HG03139 (cell line): Measurements from ENCODE around the gene ARHGEF4.

ENCODE experiments used
- ATAC-seq: cut with Tn5 transposase; IDR thresholded peaks from one replicate; pipeline ENCODE4 v1.9.1; 2021; ENCODE audit not compliant: unreplicated experiment

Gene ARHGEF4

GRCh38 chr2:130915149-130915548 lies 78.4 kb downstream of the ARHGEF4 start:
- ATAC-seq = no peak

GRCh38 chr2:130915595-130916437 lies 79.1 kb downstream of the ARHGEF4 start:
- ATAC-seq = no peak

DNA sequence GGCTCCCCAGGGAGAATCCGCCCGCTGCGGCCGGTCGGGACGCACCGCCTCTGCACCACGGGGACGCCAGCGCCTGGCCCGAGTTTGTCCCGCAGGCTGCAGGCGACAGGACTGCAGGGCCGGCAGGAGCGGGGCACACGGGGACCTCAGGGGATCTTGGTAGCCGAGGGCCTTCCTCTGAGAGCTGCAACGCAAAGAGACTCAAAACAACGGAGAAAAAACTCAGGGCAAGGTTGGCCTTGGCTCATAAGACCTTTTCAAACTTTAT lies 79.7 kb downstream of the ARHGEF4 start:
- ATAC-seq = no peak

GRCh38 chr2:130917006-130917688 lies 80.4 kb downstream of the ARHGEF4 start:
- ATAC-seq = no peak

DNA sequence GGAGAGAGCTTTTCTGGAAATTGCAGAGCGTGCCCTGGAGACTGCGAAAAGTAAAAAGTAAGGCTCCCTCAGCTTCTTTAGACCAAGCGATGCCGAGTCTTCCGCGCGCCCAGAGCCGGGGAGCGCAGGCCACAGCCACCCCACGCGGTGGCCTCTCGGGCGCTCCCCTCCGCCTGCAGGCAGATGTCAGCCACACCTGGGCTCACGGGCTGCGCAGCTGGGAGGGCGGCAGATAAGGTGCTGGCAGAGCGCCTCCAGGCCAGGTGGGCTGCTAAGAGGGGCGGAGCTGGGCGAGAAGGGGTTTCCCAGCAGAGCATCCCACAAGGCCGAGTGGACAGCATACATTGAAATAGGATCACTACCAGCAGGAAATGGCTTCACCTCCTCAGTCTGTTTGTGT lies 81.7 kb downstream of the ARHGEF4 start:
- no peak for ATAC-seq

GRCh38 chr2:130920415-130921163 lies 83.9 kb downstream of the ARHGEF4 start:
- no peak for ATAC-seq

- ATAC-seq = no peak
These were observed 84.4 kb downstream of the ARHGEF4 start for GRCh38 chr2:130921164-130921476.

- no peak for ATAC-seq
These were observed 85.7 kb downstream of the ARHGEF4 start for GRCh38 chr2:130922417-130922816.

DNA sequence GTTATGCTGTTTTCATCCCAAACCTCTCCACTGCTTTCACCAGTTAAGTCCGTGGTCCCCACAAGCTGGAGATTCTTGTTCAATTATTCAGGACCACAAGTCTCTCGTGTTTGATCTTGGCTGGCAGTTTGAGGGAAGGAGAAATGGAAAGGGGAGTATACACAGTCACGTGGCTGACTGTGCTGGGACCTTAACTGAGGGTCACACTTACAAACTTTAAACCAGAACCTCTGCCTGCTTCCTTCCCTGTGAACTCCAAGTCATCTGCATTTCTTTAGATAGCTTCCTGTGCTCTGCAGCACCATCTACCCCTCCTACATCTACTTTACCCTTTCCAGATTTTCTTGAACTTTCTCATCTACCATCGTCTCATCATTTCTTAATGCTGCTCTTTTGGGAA lies 91.7 kb downstream of the ARHGEF4 start:
- ATAC-seq = no peak

DNA sequence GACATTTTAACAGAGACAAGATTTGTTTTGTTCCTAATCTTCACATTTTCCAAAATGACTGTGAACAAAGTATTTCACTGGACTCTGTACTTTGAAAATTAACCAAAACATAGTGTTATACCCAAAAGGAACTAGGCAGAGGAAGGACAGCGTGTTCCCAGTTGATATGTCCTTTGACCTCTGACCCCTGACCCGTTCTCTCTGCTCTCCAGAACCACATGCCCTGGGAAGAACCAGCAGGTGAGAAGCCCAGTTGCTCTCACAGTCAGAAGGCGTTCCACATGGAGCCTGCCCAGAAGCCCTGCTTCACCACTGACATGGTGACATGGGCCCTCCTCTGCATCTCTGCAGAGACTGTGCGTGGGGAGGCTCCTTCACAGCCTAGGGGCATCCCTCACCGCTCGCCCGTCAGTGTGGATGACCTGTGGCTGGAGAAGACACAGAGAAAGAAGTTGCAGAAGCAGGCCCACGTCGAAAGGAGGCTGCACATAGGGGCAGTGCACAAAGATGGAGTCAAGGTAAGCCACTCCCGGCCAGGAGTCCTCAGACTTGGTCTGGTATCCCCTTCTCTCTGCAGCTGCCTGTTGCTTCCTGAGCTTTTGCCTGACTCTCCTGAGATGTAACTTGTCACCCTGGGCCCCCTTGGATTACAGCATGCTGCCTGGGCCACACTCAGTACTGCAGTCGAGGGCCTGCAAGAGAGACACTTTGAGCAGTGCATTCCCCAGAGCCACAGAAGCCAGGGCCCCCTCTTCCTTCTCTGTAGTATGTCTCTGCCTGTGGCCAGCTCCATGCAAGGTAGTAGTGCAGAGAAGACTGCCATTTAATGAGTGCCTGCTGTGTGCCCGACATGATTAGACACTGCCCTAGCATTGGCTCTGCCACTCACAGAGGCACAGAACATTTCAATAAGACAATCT lies 94.3 kb downstream of the ARHGEF4 start:
- no peak for ATAC-seq

DNA sequence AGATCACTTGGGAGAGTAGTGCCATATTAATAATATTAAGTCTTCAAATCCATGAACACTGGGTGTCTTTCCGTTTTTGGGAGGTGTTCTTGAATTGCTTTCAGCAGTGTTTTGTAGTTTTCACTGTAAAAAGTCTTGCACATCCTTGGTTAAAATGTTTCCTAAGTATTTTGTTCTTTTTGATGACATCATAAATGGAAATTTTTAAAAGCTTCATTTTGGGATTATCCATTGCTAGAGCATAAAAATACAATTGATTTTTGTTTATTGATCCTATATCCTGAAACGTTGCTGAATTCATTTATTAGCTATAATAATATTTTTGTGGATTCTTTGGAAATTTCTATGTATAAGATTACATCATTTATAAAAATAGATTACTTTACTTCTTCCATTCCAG lies 96.8 kb downstream of the ARHGEF4 start:
- no peak for ATAC-seq

- ATAC-seq = no peak
These were observed 99.7 kb downstream of the ARHGEF4 start for GRCh38 chr2:130936451-130936850.

DNA sequence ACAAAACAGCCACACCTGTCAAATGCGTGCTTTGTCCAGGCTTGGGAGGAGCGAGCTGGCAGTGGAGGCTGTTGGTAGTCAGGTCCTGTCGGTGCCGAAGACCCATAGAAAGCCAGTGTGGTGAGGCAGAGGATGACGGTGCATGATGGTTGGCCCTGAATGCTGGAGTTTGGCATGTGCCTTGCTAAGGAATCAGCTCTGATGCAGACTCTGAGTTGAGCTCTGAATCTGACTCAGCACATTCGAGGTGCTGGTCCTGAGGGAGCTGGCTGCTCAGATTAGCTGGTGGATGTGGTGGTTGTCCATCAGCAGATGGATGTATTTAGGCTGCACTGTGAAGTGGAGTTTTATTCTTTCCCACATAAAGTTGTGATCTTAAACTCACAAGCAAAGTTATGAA lies 111.3 kb downstream of the ARHGEF4 start:
- no peak for ATAC-seq

GRCh38 chr2:130949954-130950353 lies 113.2 kb downstream of the ARHGEF4 start:
- no peak for ATAC-seq

- peak; percentile 61 for ATAC-seq
These were observed 114.3 kb downstream of the ARHGEF4 start for GRCh38 chr2:130951018-130951417.

- no peak for ATAC-seq
These were observed 118.2 kb downstream of the ARHGEF4 start for GRCh38 chr2:130954873-130955272.

DNA sequence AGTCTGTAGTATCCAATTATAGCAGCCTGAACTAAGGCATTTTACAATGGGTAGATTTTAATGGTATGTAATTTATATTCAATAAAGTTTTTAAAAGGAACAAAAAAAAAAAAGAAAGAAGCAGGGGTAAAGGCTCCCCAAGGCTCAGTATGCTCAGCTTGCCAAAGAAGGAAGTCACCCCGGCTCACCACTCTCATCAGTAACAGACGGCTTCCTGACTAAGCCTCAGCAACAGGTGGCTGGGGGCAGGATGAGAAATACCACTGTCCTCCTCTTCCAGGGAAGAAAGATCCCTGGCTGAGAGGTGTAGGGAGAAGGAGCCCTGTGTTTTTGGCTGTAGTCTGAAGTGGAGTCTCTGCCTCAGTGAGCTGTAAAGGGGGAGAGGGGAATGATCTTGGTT lies 121.2 kb downstream of the ARHGEF4 start:
- no peak for ATAC-seq

DNA sequence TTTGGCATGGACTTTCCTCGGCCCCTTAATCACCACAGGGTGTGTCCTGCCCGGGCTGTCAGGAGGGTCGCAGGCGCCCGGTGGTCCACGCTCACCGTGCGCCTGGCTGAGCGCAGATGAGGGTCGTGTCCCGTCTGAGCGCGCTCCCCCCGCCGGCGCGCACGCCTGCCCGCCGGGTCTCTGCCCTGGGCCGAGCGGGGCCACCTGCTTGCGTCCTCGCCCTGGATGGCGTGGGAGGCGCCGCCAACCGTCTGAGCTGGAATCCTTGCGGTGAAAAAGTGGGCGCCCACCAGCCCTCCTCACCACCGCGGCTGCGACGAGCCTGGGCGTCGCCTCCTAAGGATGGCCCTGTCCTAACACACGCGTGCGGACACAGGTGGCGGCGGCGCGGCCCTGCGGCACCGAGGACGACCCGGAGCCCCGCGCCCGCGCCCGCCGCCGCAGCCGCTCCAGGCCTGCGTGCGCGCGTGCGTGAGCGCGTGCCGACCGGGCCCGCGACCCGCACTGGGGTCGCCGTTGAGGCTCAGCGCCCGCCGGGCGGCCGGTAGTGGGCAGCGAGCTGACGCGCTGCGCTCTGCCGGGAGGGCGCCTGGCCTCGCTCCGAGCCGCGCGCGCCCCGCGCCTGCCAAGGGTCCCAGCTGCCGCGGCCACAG lies 126.6 kb downstream of the ARHGEF4 start:
- no peak for ATAC-seq

DNA sequence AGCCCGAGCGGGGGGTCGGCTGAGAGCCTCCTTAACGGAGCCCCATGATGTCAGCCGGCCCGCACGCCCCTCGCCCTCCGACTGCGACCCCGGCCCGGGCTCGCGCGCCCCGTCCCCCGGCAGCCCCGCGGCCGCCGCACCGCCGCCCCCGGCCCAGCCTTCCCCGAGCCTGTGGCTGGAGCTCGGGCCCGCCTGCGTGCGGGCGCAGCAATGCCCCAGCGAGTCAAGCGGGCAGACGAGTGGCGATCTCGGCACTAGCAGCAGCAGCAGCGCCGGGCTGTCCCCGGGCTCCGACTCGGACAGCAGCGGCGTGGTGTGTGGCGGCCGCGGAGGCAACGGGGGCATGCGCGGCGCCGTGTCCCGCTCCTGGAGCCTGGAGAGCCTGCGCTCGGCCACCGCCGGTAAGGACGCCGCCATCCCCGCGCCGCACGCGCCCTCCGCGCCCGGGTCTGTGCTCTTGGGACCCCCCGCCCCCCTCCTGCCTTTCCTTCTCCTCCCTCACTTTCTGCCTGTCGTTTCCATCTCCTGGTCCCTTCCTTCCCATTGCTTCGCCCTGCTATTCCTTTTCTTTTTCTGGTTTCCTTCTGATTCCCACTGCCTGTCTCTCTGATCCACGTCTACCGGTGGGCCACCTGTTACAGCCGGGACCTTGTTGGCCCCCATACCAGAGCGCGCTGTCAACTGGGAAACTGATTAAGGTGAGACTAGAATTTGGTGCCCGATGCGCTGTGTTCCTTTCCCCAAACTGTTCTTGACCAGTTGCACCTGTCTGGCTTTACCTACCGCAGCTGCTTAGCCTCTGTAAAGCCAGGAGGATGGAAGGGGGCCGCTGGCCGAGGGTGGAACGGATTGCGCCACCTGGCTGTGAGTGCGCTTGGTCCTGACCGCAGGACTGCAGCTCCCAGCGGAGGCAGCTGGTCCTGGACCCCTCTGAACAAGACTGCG lies 127.4 kb downstream of the ARHGEF4 start:
- no peak for ATAC-seq

DNA sequence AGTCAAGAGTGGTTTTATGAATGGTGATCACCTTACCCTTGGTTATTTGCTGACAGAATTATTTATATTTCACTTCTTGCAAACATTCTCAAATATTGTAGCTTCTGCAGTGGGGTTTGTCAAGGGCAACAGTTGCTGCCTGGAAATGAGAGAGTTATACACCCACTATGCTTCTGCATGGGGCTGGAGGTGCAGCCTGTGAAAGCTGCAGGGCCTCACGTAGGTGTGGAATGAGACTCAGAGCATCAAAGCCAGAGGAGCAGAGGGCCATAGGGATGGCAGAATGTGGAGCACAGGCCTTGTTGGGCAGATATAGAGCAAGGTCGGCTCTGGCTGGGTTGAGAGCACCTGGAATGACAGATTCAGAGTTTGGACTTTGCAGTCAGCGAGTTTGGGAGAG lies 128.2 kb downstream of the ARHGEF4 start:
- no peak for ATAC-seq
